ENCODE results near the gene SEC16A.

Gene SEC16A

GRCh38 chr9:136455043-136456002 lies 27.5 kb downstream of the SEC16A start:
- no peak for DNase-seq (ENCODE audit: low read depth)
- no peak overlapping the region for H3K4me3 ChIP-seq (ENCODE audit: control insufficient read depth, low read depth, low read length)
- TF ChIP-seq, protein P1, sequence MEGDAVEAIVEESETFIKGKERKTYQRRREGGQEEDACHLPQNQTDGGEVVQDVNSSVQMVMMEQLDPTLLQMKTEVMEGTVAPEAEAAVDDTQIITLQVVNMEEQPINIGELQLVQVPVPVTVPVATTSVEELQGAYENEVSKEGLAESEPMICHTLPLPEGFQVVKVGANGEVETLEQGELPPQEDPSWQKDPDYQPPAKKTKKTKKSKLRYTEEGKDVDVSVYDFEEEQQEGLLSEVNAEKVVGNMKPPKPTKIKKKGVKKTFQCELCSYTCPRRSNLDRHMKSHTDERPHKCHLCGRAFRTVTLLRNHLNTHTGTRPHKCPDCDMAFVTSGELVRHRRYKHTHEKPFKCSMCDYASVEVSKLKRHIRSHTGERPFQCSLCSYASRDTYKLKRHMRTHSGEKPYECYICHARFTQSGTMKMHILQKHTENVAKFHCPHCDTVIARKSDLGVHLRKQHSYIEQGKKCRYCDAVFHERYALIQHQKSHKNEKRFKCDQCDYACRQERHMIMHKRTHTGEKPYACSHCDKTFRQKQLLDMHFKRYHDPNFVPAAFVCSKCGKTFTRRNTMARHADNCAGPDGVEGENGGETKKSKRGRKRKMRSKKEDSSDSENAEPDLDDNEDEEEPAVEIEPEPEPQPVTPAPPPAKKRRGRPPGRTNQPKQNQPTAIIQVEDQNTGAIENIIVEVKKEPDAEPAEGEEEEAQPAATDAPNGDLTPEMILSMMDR (IDR thresholded peaks at IDR 0.05; ENCODE audit: control insufficient read depth, insufficient read depth, low read depth, low read length, missing control alignments) = no peak

DNA sequence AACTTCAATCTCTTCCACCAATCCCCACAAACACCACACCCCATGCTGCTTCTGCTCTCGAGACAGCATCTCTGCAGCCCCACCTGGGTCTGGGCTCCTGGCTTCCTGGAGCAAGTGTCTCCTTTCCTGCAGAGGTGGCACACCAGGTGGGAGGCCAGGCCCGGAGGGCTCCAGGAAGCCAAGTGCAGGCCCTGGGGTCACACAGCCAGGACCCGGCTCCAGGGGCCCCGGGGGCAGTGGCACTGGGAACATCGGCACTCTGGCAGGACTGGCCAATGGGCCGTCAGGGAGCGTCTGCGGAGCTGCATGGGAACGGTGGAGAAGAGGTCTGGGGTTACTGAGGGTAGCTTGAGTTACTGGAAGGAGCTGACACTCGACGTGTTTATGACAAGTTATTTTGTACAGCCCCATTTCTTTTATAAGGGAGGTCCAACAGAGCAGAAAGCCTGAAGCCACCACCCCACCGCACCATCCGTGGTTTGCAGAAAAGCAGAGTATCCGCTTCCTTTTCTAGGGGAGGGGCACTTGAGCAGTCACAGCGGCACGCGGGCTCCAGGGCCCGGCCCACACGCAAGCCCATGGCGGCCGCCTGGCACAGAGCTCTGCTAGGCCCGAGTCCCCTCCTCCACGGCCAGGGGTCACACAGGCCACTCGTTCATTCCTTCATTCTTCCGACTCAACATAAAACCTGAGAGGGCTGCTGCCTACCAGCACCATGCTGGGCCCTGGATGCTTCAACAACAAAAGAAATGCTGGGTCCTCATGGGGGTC lies 28.6 kb downstream of the SEC16A start:
- TF ChIP-seq, protein P1 (IDR thresholded peaks at IDR 0.05; ENCODE audit: control insufficient read depth, insufficient read depth, low read depth, low read length, missing control alignments) = no peak
- H3K4me3 ChIP-seq (ENCODE audit: control insufficient read depth, low read depth, low read length) = no peak overlapping the region
- DNase-seq (ENCODE audit: low read depth) = no peak

DNA sequence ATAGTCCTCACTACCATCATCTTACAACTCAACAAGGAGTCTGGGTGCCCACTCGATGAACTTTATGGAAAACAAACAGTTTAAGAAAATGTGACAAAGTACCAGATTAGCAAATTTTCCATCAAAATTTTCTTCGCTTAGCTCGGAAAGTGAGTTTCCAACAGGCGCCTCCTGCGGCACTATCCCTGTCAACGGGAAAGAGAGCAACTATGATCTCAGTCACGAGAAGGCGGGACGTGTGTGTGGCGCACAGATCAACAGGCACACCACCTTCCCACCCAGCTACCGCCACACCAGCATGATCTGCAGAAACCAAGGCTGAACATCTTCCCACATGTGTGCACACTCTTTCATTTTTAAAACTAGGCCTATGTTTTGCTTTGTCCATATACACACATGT lies 29.5 kb downstream of the SEC16A start:
- H3K4me3 ChIP-seq (ENCODE audit: control insufficient read depth, low read depth, low read length) = no peak overlapping the region

GRCh38 chr9:136451221-136451877 lies 31.5 kb downstream of the SEC16A start:
- TF ChIP-seq, protein P1 (IDR thresholded peaks at IDR 0.05; ENCODE audit: control insufficient read depth, insufficient read depth, low read depth, low read length, missing control alignments) = no peak
- H3K4me3 ChIP-seq (ENCODE audit: control insufficient read depth, low read depth, low read length) = no peak overlapping the region
- DNase-seq (ENCODE audit: low read depth) = no peak

More for the DNA sequence above, 29.5 kb downstream of the SEC16A start:
- TF ChIP-seq, protein P1 (IDR thresholded peaks at IDR 0.05; ENCODE audit: control insufficient read depth, insufficient read depth, low read depth, low read length, missing control alignments) = no peak
- DNase-seq (ENCODE audit: low read depth) = no peak

- TF ChIP-seq, protein P1 (IDR thresholded peaks at IDR 0.05; ENCODE audit: control insufficient read depth, insufficient read depth, low read depth, low read length, missing control alignments) = no peak
- H3K4me3 ChIP-seq (ENCODE audit: control insufficient read depth, low read depth, low read length) = no peak overlapping the region
- DNase-seq (ENCODE audit: low read depth) = no peak
Observed at GRCh38 chr9:136448655-136449054, 34.2 kb downstream of the SEC16A start.

DNA sequence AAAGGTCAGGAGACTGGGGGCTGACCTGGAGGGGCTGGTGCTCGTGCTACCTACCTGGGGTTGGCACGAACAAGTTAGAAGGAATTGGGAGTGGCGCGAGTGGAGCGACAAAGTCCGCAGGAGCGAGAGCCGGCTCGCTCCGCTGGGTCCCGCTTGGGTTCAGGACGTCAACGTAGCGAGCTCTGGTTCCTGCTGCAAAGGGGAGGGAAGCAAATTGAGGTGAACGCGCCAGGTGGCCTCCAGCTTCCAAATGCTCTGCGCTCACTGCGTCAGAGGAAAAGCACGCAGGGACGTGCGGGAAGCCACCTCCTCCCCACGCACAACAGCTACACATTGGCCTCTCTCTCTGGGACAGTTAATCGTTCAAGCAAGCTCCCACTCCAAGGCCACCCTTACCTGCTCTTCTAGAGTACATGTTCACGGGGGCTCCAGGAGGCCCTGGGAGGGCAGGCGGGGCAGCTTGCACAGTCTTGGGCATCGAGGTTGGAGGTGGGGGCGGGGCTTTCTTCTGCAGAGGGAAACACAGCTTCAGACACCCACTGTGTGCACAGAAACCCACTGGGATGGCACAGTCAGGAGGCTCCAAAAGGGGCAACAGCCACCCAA lies 35.6 kb downstream of the SEC16A start:
- TF ChIP-seq, protein P1 (IDR thresholded peaks at IDR 0.05; ENCODE audit: control insufficient read depth, insufficient read depth, low read depth, low read length, missing control alignments) = no peak
- H3K4me3 ChIP-seq (ENCODE audit: control insufficient read depth, low read depth, low read length) = no peak overlapping the region
- DNase-seq (ENCODE audit: low read depth) = no peak
